GM23338 (cell line): ENCODE results near the gene ALDH1L2.

ENCODE experiments used
- CREB1 ChIP-seq: fragments of 250-450 bp; sonication (Bioruptor Pico); IDR thresholded peaks from 2 replicates; pipeline ENCODE4 v1.5.0; 2020; ENCODE audit warnings: low read depth, mild to moderate bottlenecking, moderate library complexity
- CTCF ChIP-seq, 2 experiments: fragments of 200-600 bp in 1 of 2; sonication (generic) in 1 of 2; conservative IDR thresholded peaks; 2 replicates each; pipeline versions ENCODE4 v1.5.1 to v1.6.1; 2016 to 2017; ENCODE audit warnings: antibody characterized with exemption in 2 of 2, low read depth in 2 of 2, mild to moderate bottlenecking in 2 of 2, moderate library complexity in 1 of 2
- EZH2 ChIP-seq: fragments of 200-600 bp; sonication (generic); IDR thresholded peaks from one replicate; pipeline ENCODE4 v1.8.0; 2017; ENCODE audit warnings: antibody characterized with exemption, mild to moderate bottlenecking, low read depth; ENCODE audit not compliant: unreplicated experiment
- EZH2phosphoT487 ChIP-seq: fragments of 200-600 bp; sonication (generic); IDR thresholded peaks from one replicate; pipeline ENCODE4 v1.8.1; 2018; ENCODE audit warnings: antibody characterized with exemption; ENCODE audit not compliant: unreplicated experiment
- REST ChIP-seq: IDR thresholded peaks from one replicate; pipeline ENCODE4 v1.6.1; 2018; ENCODE audit warnings: antibody characterized with exemption; ENCODE audit not compliant: unreplicated experiment

GRCh38 chr12:105083031-105083430 is 1.2 kb downstream of the ALDH1L2 start:
- TF ChIP-seq CTCF (conservative IDR thresholded peaks at IDR 0.05; ENCODE audit: low read depth in 2 of 2) (no peak), EZH2 (no peak), EZH2phosphoT487 (no peak), REST (no peak), CREB1 (CRISPR knock-in tag) (no peak)
